PC-9 (cell line): ENCODE measurements around the gene NARS2. TPM values are rescaled to one million over a fixed set of nuclear protein-coding genes. Genes with fewer than 3 reads are reported as not detected.

Experiments
- BruUV-seq: library from RNA; stranded (reverse); fragments of 400-500 nt; replicated peaks from 2 replicates; lab custom pipeline; 2021; lab: Mats Ljungman, UMichigan
- CTCF ChIA-PET: fragments of 300-600 bp; sonication (Branson Sonifier 250); formaldehyde crosslinking; loops from one replicate; lab custom pipeline; 2022; ENCODE audit warnings: antibody characterized with exemption; lab: Charles Lee
- POLR2A ChIA-PET: fragments of 300-600 bp; sonication (Branson Sonifier 250); formaldehyde crosslinking; loops from one replicate; lab custom pipeline; 2022; ENCODE audit warnings: antibody characterized with exemption; ENCODE audit not compliant: unreplicated experiment; lab: Charles Lee
- DNase-seq, 2 experiments: peaks; one replicate each; pipeline versions ENCODE4 v3.0.0 to v3.0.0-alpha.2; 2015 to 2022; ENCODE audit warnings: mixed read lengths in 1 of 2
- H2AFZ ChIP-seq: fragments of 200-600 bp; sonication (generic); 2 replicates; pipeline ENCODE4 v1.8.1; 2017; ENCODE audit warnings: antibody characterized with exemption
- H3F3A ChIP-seq: fragments of 200-600 bp; sonication (generic); 2 replicates; pipeline ENCODE4 v1.8.1; 2017; ENCODE audit warnings: antibody characterized with exemption, mild to moderate bottlenecking, low read depth; ENCODE audit not compliant: insufficient read depth
- H3K27ac ChIP-seq: fragments of 200-600 bp; sonication (generic); 2 replicates; pipeline ENCODE4 v1.6.1; 2016; ENCODE audit warnings: mixed run types
- H3K27me3 ChIP-seq: fragments of 200-600 bp; sonication (generic); 2 replicates; pipeline ENCODE4 v1.6.1; 2016; ENCODE audit warnings: low read depth, mixed run types; ENCODE audit not compliant: insufficient read depth
- H3K36me3 ChIP-seq: fragments of 200-600 bp; sonication (generic); 2 replicates; pipeline ENCODE4 v1.6.1; 2016; ENCODE audit warnings: low read depth, mixed run types
- H3K4me1 ChIP-seq: fragments of 200-600 bp; sonication (generic); replicated peaks from 2 replicates; pipeline ENCODE4 v1.6.1; 2016; ENCODE audit warnings: mixed run types; ENCODE audit not compliant: insufficient read depth
- H3K4me2 ChIP-seq: fragments of 200-600 bp; sonication (generic); 2 replicates; pipeline ENCODE4 v1.6.1; 2017; ENCODE audit warnings: mixed run types
- H3K4me3 ChIP-seq: fragments of 200-600 bp; sonication (generic); 2 replicates; pipeline ENCODE4 v1.6.1; 2016; ENCODE audit warnings: mixed run types
- H3K79me2 ChIP-seq: fragments of 200-600 bp; sonication (generic); 2 replicates; pipeline ENCODE4 v1.6.1; 2017; ENCODE audit warnings: low read depth, mixed run types
- H3K9me2 ChIP-seq: fragments of 200-600 bp; sonication (generic); 2 replicates; pipeline ENCODE4 v1.8.1; 2017; ENCODE audit warnings: mild to moderate bottlenecking; ENCODE audit not compliant: insufficient read depth
- H3K9me3 ChIP-seq: fragments of 200-600 bp; sonication (generic); 2 replicates; pipeline ENCODE4 v1.8.1; 2016; ENCODE audit warnings: low read depth; ENCODE audit not compliant: insufficient read depth
- H4K20me1 ChIP-seq: fragments of 200-600 bp; sonication (generic); 2 replicates; pipeline ENCODE4 v1.8.1; 2017; ENCODE audit not compliant: insufficient read depth
- EZH2 ChIP-seq: fragments of 200-600 bp; sonication (generic); IDR thresholded peaks from 2 replicates; pipeline ENCODE4 v1.8.0; 2017; ENCODE audit warnings: antibody characterized with exemption, low read depth
- intact Hi-C: fragments of 100-400 bp; cut with micrococcal nuclease; formaldehyde crosslinking; loops from one replicate; pipeline ENCODE4 v1.10.0; 2022; ENCODE audit not compliant: unreplicated experiment
- total RNA-seq: library from RNA; stranded (reverse); gene quantifications from 2 replicates; pipeline ENCODE4 v1.2.3, GENCODE V29; 2021
- TF ChIP-seq, protein P1 (sequence below): fragments of 200-600 bp; sonication (generic); conservative IDR thresholded peaks from 2 replicates; pipeline ENCODE4 v1.6.1; 2017; ENCODE audit warnings: mixed run types, antibody characterized with exemption, mild to moderate bottlenecking, moderate library complexity

The NARS2 gene
- total RNA-seq, 1 experiment from 2014 or later = 22.4 TPM

DNA sequence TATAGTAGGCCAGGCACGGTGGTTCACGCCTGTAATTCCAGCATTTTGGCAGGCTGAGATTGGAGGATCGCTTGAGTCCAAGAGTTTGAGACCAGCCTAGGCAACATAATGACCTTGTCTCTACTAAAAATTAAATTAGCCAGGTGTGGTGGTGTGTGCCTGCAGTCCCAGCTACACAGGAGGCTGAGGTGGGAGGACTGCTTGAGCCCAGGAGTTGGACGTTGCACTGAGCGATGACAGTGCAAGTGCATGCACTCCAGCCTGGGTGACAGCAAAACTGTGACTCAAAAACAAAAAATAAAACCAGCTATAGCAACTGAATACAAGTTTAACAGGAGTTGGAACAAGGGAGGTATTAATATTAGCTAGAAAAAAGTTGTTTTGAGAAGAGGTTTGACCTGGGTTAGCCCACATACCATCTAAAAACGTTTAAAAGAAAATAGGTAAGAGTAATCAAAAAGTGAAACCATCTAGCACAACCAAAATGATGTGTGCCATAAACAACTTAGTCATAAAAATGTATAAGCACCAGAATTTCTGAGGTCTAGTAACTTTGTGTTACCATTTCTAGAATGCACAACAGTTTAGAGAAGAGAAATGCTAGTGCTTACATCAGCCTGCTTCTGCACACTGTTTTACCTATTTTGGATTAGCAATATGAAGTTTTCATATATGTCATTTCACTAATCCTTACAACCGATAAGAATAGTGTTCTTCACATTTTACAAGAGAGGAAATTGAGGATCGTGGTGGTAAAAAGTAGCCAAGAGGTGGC is 26.5 kb downstream of the NARS2 start:
- Histone ChIP-seq H4K20me1 (no peaks in the 10 kb centered on the region), H3K9me2 (no peaks in the 10 kb centered on the region), H3F3A (no peaks in the 10 kb centered on the region), H3K4me3 (no peak overlapping the region), H3K4me1 (no peaks in the 10 kb centered on the region), H2AFZ (no peak overlapping the region), H3K27me3 (no peaks in the 10 kb centered on the region), H3K4me2 (no peak overlapping the region), H3K9me3 (no peaks in the 10 kb centered on the region), H3K27ac (no peak overlapping the region), H3K79me2 (no peaks in the 10 kb centered on the region), H3K36me3 (no peaks in the 10 kb centered on the region)
- TF ChIP-seq, protein P1, sequence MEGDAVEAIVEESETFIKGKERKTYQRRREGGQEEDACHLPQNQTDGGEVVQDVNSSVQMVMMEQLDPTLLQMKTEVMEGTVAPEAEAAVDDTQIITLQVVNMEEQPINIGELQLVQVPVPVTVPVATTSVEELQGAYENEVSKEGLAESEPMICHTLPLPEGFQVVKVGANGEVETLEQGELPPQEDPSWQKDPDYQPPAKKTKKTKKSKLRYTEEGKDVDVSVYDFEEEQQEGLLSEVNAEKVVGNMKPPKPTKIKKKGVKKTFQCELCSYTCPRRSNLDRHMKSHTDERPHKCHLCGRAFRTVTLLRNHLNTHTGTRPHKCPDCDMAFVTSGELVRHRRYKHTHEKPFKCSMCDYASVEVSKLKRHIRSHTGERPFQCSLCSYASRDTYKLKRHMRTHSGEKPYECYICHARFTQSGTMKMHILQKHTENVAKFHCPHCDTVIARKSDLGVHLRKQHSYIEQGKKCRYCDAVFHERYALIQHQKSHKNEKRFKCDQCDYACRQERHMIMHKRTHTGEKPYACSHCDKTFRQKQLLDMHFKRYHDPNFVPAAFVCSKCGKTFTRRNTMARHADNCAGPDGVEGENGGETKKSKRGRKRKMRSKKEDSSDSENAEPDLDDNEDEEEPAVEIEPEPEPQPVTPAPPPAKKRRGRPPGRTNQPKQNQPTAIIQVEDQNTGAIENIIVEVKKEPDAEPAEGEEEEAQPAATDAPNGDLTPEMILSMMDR = no peak
- TF ChIP-seq EZH2 = no peak
- intact Hi-C loops = no loop called here
- DNase-seq = no peak
- CTCF ChIA-PET = interaction anchor here (0.7 kb wide), 1 partner anchor 537 kb away, joined by 4 read pairs; no protein-coding TSS in a partner anchor
- POLR2A ChIA-PET = no interaction called here
- BruUV-seq = no TSS peak

DNA sequence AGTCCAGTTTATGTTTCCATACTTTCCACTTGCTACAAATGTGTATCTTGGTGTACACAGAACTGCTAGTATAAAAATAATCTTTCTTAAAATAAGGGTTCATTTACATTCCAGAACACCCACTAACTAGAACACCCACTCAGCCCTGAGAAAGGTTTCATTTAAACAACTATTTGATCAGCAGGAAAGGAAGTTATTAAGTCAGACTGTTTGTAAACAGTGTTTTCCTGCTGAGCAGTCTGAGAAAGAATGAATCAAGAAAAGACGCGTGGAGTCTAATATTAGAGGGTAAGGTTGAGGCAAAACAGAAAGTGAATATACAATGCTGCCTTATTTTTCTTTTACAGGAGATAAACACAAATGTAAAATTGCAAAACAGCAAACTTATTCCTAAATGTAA is 32.7 kb downstream of the NARS2 start:
- no peaks in the 10 kb centered on the region for H3K27me3 ChIP-seq
- ChIA-PET POLR2A (no interaction called here), CTCF (no interaction called here)
- H3F3A ChIP-seq = no peaks in the 10 kb centered on the region
- H3K36me3 ChIP-seq = no peaks in the 10 kb centered on the region
- no peaks in the 10 kb centered on the region for H3K9me2 ChIP-seq
- no peaks in the 10 kb centered on the region for H4K20me1 ChIP-seq
- H3K27ac ChIP-seq = no peak overlapping the region
- H3K4me2 ChIP-seq = no peak overlapping the region
- no peak overlapping the region for H2AFZ ChIP-seq
- no peaks in the 10 kb centered on the region for H3K9me3 ChIP-seq
- intact Hi-C loops = no loop called here
- BruUV-seq = no TSS peak
- no peak overlapping the region for H3K4me3 ChIP-seq
- DNase-seq = no peak
- H3K79me2 ChIP-seq = no peaks in the 10 kb centered on the region
- no peaks in the 10 kb centered on the region for H3K4me1 ChIP-seq
- TF ChIP-seq, protein P1 = no peak
- TF ChIP-seq EZH2 = no peak

DNA sequence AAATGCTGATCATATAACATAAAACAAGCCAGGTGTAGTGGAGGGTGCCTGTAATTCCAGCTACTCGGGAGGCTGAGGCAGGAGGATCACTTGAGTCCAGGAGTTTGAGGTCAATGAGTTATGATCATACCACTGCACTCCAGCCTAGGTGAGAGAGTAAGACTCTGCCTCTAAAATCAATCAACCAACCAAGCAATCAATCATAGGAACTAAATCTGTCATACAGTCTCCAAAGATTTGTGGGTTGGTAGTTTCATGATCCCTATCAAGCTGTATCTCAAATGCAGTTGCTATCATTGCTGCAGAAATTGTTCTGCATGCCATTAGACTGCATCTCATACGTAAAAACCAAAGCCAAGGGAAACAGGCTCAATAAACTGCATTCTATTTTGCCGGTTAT is 33.1 kb downstream of the NARS2 start:
- H3K4me2 ChIP-seq = no peak overlapping the region
- POLR2A ChIA-PET = no interaction called here
- H3K79me2 ChIP-seq = no peaks in the 10 kb centered on the region
- TF ChIP-seq, protein P1 = no peak
- no peak for TF ChIP-seq EZH2
- no peaks in the 10 kb centered on the region for H3F3A ChIP-seq
- no peaks in the 10 kb centered on the region for H3K9me3 ChIP-seq
- no peak overlapping the region for H2AFZ ChIP-seq
- no TSS peak for BruUV-seq
- no peaks in the 10 kb centered on the region for H3K4me1 ChIP-seq
- no peak overlapping the region for H3K4me3 ChIP-seq
- DNase-seq = no peak
- H3K9me2 ChIP-seq = no peaks in the 10 kb centered on the region
- no peaks in the 10 kb centered on the region for H3K36me3 ChIP-seq
- H3K27ac ChIP-seq = no peak overlapping the region
- no peaks in the 10 kb centered on the region; the same call in 1 of the 2 replicates for H4K20me1 ChIP-seq
- no peaks in the 10 kb centered on the region for H3K27me3 ChIP-seq
- intact Hi-C loops = no loop called here
- CTCF ChIA-PET = no interaction called here
